WTC11 (cell line): Measurements from ENCODE around the gene ELF5. TPM values are rescaled to one million over a fixed set of nuclear protein-coding genes. Genes with fewer than 3 reads are reported as not detected.
A peak's percentile ranks its signal among the peaks of the same experiment; 100 is the strongest.

Experiments used
- ATAC-seq: fragments of 200-7000 bp; cut with Tn5 transposase; 2 replicates; pipeline ENCODE4 v1.10.0; 2021; ENCODE audit warnings: mild to moderate bottlenecking, moderate library complexity
- CTCF ChIA-PET: fragments of 300-600 bp; sonication (Branson Sonifier 250); formaldehyde crosslinking; loops from one replicate; lab custom pipeline; 2021; ENCODE audit warnings: antibody characterized with exemption; lab: Charles Lee
- POLR2A ChIA-PET: fragments of 350-600 bp; sonication (Branson Sonifier 250); formaldehyde crosslinking; loops from one replicate; lab custom pipeline; 2021; ENCODE audit warnings: antibody characterized with exemption; lab: Charles Lee
- DNase-seq: peaks from one replicate; pipeline ENCODE4 v3.0.0; 2021; ENCODE audit warnings: low spot score
- H3K27ac Mint-ChIP-seq: 2 replicates; pipeline ENCODE4 v1.8.0; 2021; ENCODE audit warnings: mixed read lengths
- H3K27me3 Mint-ChIP-seq: 2 replicates; pipeline ENCODE4 v1.8.0; 2021; ENCODE audit warnings: low read depth, mild to moderate bottlenecking, moderate library complexity, mixed read lengths
- H3K36me3 Mint-ChIP-seq: 2 replicates; pipeline ENCODE4 v1.8.0; 2021; ENCODE audit warnings: mixed read lengths
- H3K4me1 Mint-ChIP-seq: 2 replicates; pipeline ENCODE4 v1.8.0; 2022; ENCODE audit warnings: mixed read lengths
- H3K4me3 Mint-ChIP-seq: 2 replicates; pipeline ENCODE4 v1.8.0; 2021; ENCODE audit warnings: mild to moderate bottlenecking, moderate library complexity, mixed read lengths
- H3K9me3 Mint-ChIP-seq: 2 replicates; pipeline ENCODE4 v1.8.0; 2021; ENCODE audit warnings: mixed read lengths
- CREM ChIP-seq: sonication (generic); formaldehyde crosslinking; IDR thresholded peaks from 2 replicates; pipeline ENCODE4 v1.8.1; 2022; ENCODE audit warnings: mild to moderate bottlenecking, missing genetic modification reagents, moderate library complexity
- ELF4 ChIP-seq: sonication (generic); formaldehyde crosslinking; IDR thresholded peaks from 2 replicates; pipeline ENCODE4 v1.8.1; 2022; ENCODE audit warnings: low read depth, mild to moderate bottlenecking, moderate library complexity, missing genetic modification reagents
- ETV6 ChIP-seq: sonication (generic); formaldehyde crosslinking; IDR thresholded peaks from 2 replicates; pipeline ENCODE4 v1.8.1; 2022; ENCODE audit warnings: mild to moderate bottlenecking, missing genetic modification reagents
- FOXK1 ChIP-seq: sonication (generic); formaldehyde crosslinking; IDR thresholded peaks from 2 replicates; pipeline ENCODE4 v1.8.0; 2022; ENCODE audit warnings: mild to moderate bottlenecking, moderate library complexity, missing genetic modification reagents
- GTF2I ChIP-seq: fragments of 250-450 bp; sonication (Bioruptor Pico); conservative IDR thresholded peaks from 2 replicates; pipeline ENCODE4 v1.4.0; 2021; ENCODE audit warnings: mild to moderate bottlenecking
- SMAD4 ChIP-seq: sonication (generic); formaldehyde crosslinking; IDR thresholded peaks from 2 replicates; pipeline ENCODE4 v1.8.0; 2022; ENCODE audit warnings: mild to moderate bottlenecking, missing genetic modification reagents
- SP1 ChIP-seq: sonication (generic); formaldehyde crosslinking; conservative IDR thresholded peaks from 2 replicates; pipeline ENCODE4 v1.8.1; 2022; ENCODE audit warnings: missing genetic modification reagents
- TCF7 ChIP-seq: sonication (generic); formaldehyde crosslinking; IDR thresholded peaks from 2 replicates; pipeline ENCODE4 v1.8.0; 2022; ENCODE audit warnings: mild to moderate bottlenecking, low read depth, missing genetic modification reagents, moderate library complexity
- ZBTB21 ChIP-seq: sonication (generic); formaldehyde crosslinking; IDR thresholded peaks from 2 replicates; pipeline ENCODE4 v1.8.1; 2023; ENCODE audit warnings: mild to moderate bottlenecking, missing genetic modification reagents, borderline replicate concordance
- total RNA-seq: library from RNA; stranded (reverse); gene quantifications from 3 replicates; pipeline ENCODE4 v1.2.3, GENCODE V29; 2021
- TF ChIP-seq, protein P1 (sequence below): sonication (generic); formaldehyde crosslinking; IDR thresholded peaks from 2 replicates; pipeline ENCODE4 v1.8.0; 2022; ENCODE audit warnings: missing genetic modification reagents
- TF ChIP-seq, protein P2 (sequence below): sonication (generic); formaldehyde crosslinking; IDR thresholded peaks from 2 replicates; pipeline ENCODE4 v1.8.0; 2023; ENCODE audit warnings: mild to moderate bottlenecking, missing genetic modification reagents
- TF ChIP-seq, protein P3 (sequence below): fragments of 250-450 bp; sonication (Bioruptor Pico); IDR thresholded peaks from 2 replicates; pipeline ENCODE4 v1.8.0; 2021; ENCODE audit warnings: mild to moderate bottlenecking
- TF ChIP-seq, protein P4 (sequence below): sonication (generic); formaldehyde crosslinking; conservative IDR thresholded peaks from 2 replicates; pipeline ENCODE4 v1.8.1; 2022; ENCODE audit warnings: mild to moderate bottlenecking, missing genetic modification reagents
- TF ChIP-seq, protein P5 (sequence below): sonication (generic); formaldehyde crosslinking; IDR thresholded peaks from 2 replicates; pipeline ENCODE4 v1.8.0; 2022; ENCODE audit warnings: mild to moderate bottlenecking, missing genetic modification reagents
- TF ChIP-seq, protein P6 (sequence below): fragments of 250-450 bp; sonication (Bioruptor Pico); IDR thresholded peaks from 2 replicates; pipeline ENCODE4 v1.9.0; 2021; ENCODE audit warnings: moderate library complexity, mild to moderate bottlenecking, inconsistent platforms, borderline replicate concordance
- TF ChIP-seq, protein P7 (sequence below): sonication (generic); formaldehyde crosslinking; IDR thresholded peaks from 2 replicates; pipeline ENCODE4 v1.8.0; 2022; ENCODE audit warnings: mild to moderate bottlenecking, missing genetic modification reagents
- TF ChIP-seq, protein P8 (sequence below): fragments of 250-450 bp; sonication (Bioruptor Pico); IDR thresholded peaks from 2 replicates; pipeline ENCODE4 v2.1.2; 2022; ENCODE audit warnings: mild to moderate bottlenecking, moderate library complexity
- TF ChIP-seq, protein P9 (sequence below): fragments of 250-450 bp; sonication (Bioruptor Pico); conservative IDR thresholded peaks from 2 replicates; pipeline ENCODE4 v1.9.0; 2021; ENCODE audit warnings: mild to moderate bottlenecking

Gene ELF5
- total RNA-seq, 1 experiment from 2014 or later: not detected

DNA sequence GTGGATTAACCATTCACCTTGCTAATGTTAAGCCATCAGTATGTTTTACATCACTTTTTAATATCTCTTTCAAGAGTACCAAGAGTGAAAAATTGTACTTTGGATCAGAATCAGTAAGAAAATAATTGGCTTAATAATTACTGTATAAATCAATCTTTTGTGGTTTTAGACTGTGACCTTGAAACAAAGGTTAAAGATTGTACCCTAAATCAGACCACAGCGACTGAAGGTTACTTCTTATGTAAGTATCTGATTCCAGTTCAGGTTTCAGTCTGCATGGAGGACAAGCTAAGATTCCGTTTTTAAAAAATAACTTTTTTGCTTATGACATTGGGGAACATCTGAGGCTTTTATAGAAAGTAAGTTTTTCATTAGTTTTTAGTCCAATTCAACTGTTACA lies 56.0 kb downstream of the ELF5 start:
- H3K27ac Mint-ChIP-seq: peak overlapping the region; percentile 26; the same call in 1 of the 2 replicates
- no peaks in the 10 kb centered on the region for H3K9me3 Mint-ChIP-seq
- CTCF ChIA-PET: no interaction called here
- peaks cover 19% of the 10 kb centered on the region for H3K36me3 Mint-ChIP-seq
- DNase-seq: no peak
- TF ChIP-seq, protein P1, sequence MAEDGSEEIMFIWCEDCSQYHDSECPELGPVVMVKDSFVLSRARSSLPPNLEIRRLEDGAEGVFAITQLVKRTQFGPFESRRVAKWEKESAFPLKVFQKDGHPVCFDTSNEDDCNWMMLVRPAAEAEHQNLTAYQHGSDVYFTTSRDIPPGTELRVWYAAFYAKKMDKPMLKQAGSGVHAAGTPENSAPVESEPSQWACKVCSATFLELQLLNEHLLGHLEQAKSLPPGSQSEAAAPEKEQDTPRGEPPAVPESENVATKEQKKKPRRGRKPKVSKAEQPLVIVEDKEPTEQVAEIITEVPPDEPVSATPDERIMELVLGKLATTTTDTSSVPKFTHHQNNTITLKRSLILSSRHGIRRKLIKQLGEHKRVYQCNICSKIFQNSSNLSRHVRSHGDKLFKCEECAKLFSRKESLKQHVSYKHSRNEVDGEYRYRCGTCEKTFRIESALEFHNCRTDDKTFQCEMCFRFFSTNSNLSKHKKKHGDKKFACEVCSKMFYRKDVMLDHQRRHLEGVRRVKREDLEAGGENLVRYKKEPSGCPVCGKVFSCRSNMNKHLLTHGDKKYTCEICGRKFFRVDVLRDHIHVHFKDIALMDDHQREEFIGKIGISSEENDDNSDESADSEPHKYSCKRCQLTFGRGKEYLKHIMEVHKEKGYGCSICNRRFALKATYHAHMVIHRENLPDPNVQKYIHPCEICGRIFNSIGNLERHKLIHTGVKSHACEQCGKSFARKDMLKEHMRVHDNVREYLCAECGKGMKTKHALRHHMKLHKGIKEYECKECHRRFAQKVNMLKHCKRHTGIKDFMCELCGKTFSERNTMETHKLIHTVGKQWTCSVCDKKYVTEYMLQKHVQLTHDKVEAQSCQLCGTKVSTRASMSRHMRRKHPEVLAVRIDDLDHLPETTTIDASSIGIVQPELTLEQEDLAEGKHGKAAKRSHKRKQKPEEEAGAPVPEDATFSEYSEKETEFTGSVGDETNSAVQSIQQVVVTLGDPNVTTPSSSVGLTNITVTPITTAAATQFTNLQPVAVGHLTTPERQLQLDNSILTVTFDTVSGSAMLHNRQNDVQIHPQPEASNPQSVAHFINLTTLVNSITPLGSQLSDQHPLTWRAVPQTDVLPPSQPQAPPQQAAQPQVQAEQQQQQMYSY: no peak
- TF ChIP-seq, protein P2, sequence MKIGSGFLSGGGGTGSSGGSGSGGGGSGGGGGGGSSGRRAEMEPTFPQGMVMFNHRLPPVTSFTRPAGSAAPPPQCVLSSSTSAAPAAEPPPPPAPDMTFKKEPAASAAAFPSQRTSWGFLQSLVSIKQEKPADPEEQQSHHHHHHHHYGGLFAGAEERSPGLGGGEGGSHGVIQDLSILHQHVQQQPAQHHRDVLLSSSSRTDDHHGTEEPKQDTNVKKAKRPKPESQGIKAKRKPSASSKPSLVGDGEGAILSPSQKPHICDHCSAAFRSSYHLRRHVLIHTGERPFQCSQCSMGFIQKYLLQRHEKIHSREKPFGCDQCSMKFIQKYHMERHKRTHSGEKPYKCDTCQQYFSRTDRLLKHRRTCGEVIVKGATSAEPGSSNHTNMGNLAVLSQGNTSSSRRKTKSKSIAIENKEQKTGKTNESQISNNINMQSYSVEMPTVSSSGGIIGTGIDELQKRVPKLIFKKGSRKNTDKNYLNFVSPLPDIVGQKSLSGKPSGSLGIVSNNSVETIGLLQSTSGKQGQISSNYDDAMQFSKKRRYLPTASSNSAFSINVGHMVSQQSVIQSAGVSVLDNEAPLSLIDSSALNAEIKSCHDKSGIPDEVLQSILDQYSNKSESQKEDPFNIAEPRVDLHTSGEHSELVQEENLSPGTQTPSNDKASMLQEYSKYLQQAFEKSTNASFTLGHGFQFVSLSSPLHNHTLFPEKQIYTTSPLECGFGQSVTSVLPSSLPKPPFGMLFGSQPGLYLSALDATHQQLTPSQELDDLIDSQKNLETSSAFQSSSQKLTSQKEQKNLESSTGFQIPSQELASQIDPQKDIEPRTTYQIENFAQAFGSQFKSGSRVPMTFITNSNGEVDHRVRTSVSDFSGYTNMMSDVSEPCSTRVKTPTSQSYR (CRISPR knock-in tag): no peak
- TF ChIP-seq, protein P3, sequence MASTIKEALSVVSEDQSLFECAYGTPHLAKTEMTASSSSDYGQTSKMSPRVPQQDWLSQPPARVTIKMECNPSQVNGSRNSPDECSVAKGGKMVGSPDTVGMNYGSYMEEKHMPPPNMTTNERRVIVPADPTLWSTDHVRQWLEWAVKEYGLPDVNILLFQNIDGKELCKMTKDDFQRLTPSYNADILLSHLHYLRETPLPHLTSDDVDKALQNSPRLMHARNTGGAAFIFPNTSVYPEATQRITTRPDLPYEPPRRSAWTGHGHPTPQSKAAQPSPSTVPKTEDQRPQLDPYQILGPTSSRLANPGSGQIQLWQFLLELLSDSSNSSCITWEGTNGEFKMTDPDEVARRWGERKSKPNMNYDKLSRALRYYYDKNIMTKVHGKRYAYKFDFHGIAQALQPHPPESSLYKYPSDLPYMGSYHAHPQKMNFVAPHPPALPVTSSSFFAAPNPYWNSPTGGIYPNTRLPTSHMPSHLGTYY (CRISPR knock-in tag): no peak
- TF ChIP-seq, protein P4, sequence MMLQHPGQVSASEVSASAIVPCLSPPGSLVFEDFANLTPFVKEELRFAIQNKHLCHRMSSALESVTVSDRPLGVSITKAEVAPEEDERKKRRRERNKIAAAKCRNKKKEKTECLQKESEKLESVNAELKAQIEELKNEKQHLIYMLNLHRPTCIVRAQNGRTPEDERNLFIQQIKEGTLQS (CRISPR knock-in tag): no peak
- TF ChIP-seq, protein P5, sequence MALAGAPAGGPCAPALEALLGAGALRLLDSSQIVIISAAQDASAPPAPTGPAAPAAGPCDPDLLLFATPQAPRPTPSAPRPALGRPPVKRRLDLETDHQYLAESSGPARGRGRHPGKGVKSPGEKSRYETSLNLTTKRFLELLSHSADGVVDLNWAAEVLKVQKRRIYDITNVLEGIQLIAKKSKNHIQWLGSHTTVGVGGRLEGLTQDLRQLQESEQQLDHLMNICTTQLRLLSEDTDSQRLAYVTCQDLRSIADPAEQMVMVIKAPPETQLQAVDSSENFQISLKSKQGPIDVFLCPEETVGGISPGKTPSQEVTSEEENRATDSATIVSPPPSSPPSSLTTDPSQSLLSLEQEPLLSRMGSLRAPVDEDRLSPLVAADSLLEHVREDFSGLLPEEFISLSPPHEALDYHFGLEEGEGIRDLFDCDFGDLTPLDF (CRISPR knock-in tag): no peak
- no peak for TF ChIP-seq SP1
- TF ChIP-seq FOXK1 (CRISPR knock-in tag): no peak
- no peaks in the 10 kb centered on the region for H3K27me3 Mint-ChIP-seq
- peaks cover 8% of the 10 kb centered on the region for H3K4me1 Mint-ChIP-seq
- POLR2A ChIA-PET: no interaction called here
- H3K4me3 Mint-ChIP-seq: no peak overlapping the region
- ATAC-seq: no peak

DNA sequence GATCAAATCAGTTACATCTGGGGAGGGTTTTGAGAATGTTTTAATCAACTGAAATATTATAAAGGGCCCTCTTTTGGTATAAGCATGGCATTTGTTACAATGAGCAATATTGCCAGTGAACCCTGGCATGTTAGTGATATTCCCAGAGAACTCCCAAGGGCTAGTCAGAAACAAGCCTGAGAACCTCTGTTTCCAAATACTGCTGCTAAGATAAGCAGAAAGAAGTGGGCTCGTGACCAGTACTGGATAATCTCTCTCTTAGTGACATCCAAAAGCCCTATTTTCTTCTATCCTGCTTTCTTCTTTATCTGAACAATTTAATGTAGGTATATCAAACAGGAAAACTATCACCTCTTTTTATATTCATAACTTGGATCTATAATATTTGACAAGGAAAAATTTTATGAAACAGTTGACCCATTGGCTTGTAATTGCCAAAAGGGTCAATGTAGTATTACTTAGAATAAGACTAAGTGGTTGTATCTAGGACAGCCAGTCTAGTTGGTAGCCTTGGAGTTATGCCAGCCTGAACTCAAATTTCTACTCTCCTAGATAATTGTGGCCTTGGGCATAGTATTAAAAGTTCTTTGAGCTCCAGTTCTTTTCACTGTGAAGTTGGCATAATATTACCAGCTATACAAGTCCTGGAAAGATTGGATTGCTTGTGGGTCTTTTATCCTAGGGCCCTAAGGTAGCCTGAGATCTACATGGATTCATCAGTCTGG lies 59.1 kb downstream of the ELF5 start:
- Mint-ChIP-seq H3K36me3 (peaks cover 19% of the 10 kb centered on the region), H3K27me3 (no peaks in the 10 kb centered on the region), H3K27ac (no peak overlapping the region), H3K9me3 (no peaks in the 10 kb centered on the region), H3K4me1 (peaks cover 8% of the 10 kb centered on the region), H3K4me3 (no peak overlapping the region)
- CTCF ChIA-PET: no interaction called here
- ATAC-seq: no peak
- POLR2A ChIA-PET: interaction anchor here (0.5 kb wide), 1 partner anchor 13 kb away, joined by 3 read pairs; no protein-coding TSS in a partner anchor
- TF ChIP-seq GTF2I (no peak), CREM (CRISPR knock-in tag) (no peak), ZBTB21 (CRISPR knock-in tag) (no peak), ETV6 (CRISPR knock-in tag) (no peak), TCF7 (CRISPR knock-in tag) (no peak), SMAD4 (CRISPR knock-in tag) (no peak), FOXK1 (CRISPR knock-in tag) (no peak), ELF4 (CRISPR knock-in tag) (no peak)
- TF ChIP-seq, protein P6, sequence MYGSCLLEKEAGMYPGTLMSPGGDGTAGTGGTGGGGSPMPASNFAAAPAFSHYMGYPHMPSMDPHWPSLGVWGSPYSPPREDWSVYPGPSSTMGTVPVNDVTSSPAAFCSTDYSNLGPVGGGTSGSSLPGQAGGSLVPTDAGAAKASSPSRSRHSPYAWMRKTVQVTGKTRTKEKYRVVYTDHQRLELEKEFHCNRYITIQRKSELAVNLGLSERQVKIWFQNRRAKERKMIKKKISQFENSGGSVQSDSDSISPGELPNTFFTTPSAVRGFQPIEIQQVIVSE: no peak
- TF ChIP-seq, protein P7, sequence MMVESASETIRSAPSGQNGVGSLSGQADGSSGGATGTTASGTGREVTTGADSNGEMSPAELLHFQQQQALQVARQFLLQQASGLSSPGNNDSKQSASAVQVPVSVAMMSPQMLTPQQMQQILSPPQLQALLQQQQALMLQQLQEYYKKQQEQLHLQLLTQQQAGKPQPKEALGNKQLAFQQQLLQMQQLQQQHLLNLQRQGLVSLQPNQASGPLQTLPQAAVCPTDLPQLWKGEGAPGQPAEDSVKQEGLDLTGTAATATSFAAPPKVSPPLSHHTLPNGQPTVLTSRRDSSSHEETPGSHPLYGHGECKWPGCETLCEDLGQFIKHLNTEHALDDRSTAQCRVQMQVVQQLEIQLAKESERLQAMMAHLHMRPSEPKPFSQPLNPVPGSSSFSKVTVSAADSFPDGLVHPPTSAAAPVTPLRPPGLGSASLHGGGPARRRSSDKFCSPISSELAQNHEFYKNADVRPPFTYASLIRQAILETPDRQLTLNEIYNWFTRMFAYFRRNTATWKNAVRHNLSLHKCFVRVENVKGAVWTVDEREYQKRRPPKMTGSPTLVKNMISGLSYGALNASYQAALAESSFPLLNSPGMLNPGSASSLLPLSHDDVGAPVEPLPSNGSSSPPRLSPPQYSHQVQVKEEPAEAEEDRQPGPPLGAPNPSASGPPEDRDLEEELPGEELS (CRISPR knock-in tag): no peak
- TF ChIP-seq, protein P8, sequence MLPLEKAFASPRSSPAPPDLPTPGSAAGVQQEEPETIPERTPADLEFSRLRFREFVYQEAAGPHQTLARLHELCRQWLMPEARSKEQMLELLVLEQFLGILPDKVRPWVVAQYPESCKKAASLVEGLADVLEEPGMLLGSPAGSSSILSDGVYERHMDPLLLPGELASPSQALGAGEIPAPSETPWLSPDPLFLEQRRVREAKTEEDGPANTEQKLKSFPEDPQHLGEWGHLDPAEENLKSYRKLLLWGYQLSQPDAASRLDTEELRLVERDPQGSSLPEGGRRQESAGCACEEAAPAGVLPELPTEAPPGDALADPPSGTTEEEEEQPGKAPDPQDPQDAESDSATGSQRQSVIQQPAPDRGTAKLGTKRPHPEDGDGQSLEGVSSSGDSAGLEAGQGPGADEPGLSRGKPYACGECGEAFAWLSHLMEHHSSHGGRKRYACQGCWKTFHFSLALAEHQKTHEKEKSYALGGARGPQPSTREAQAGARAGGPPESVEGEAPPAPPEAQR (CRISPR knock-in tag): no peak
- TF ChIP-seq, protein P9, sequence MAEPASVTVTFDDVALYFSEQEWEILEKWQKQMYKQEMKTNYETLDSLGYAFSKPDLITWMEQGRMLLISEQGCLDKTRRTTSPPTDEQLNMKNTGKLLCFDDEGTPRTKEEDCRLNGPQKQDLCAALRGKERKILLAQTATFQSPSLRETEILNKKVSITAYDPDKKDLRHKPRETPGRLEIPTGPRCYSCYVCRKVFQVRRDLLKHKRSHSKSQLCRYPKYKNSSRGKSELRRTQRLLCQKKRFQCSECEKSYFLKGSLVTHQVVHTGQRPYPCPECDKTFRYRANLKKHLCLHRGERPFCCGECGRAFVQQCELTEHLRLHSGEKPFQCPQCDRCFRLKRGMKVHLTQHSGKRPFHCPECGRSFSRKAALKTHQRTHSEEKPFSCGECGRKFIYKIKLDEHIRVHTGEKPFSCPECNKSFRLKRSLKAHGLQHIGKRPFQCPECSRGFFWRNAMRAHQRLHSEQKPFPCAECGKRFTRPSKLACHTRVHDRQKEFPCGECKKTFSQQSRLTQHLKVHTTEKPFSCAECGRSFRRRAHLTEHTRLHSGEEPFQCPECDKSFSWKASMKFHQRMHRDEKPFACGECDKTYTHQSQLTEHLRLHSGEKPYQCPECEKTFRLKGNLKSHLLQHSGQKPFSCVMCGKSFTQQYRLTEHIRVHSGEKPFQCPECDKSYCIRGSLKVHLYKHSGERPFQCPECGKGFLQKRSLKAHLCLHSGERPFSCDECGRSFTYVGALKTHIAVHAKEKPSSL: no peak
- no peak for DNase-seq
